Naive thymus-derived CD4-positive, alpha-beta T cell (primary cell): Measurements from ENCODE around the gene SCP2. TPM values are rescaled to one million over a fixed set of nuclear protein-coding genes. Genes with fewer than 3 reads are reported as not detected.

Experiments
- ATAC-seq: fragments of 150-1000 bp; cut with Tn5 transposase; 2 replicates; pipeline ENCODE4 v1.10.0; 2021; ENCODE audit warnings: mild to moderate bottlenecking, moderate library complexity
- CTCF ChIA-PET: fragments of 350-600 bp; sonication (Branson Sonifier 250); formaldehyde crosslinking; loops from one replicate; lab custom pipeline; 2021; ENCODE audit warnings: antibody characterized with exemption; lab: Charles Lee
- POLR2A ChIA-PET: fragments of 350-600 bp; sonication (Branson Sonifier 250); formaldehyde crosslinking; loops from one replicate; lab custom pipeline; 2021; ENCODE audit warnings: antibody characterized with exemption, inconsistent platforms; lab: Charles Lee
- DNase-seq, 9 donors: peaks; one replicate each; pipeline versions ENCODE4 v3.0.0 to v3.0.0-alpha.2; 2020 to 2022; ENCODE audit warnings: mixed read lengths in 1 of 9
- H3K27ac ChIP-seq: one replicate; pipeline ENCODE4 v1.7.0; 2013; ENCODE audit warnings: mild to moderate bottlenecking, low read depth, low read length, moderate library complexity
- H3K27me3 ChIP-seq, 2 donors: one replicate each; pipeline ENCODE4 v1.7.0; 2013; ENCODE audit warnings: low read length in 2 of 2, mild to moderate bottlenecking in 2 of 2, moderate library complexity in 2 of 2; ENCODE audit not compliant: control insufficient read depth in 2 of 2, insufficient read depth in 2 of 2
- H3K36me3 ChIP-seq, 3 experiments: 1 replicate in 2 of 3; 2 replicates in 1 of 3; pipeline ENCODE4 v1.7.0; 2013; ENCODE audit warnings: low read length in 3 of 3, mild to moderate bottlenecking in 3 of 3, moderate library complexity in 1 of 3; ENCODE audit not compliant: insufficient read depth in 3 of 3, control insufficient read depth in 2 of 3
- H3K4me1 ChIP-seq, 2 donors: one replicate each; pipeline ENCODE4 v1.7.0; 2013; ENCODE audit warnings: low read length in 2 of 2, mild to moderate bottlenecking in 2 of 2, moderate library complexity in 1 of 2; ENCODE audit not compliant: control insufficient read depth in 2 of 2, insufficient read depth in 2 of 2
- H3K4me3 ChIP-seq: 2 replicates; pipeline ENCODE4 v1.7.0; 2013; ENCODE audit warnings: mild to moderate bottlenecking, low read length
- H3K9me3 ChIP-seq, 3 experiments: 1 replicate in 2 of 3; 2 replicates in 1 of 3; pipeline ENCODE4 v1.7.0; 2013; ENCODE audit warnings: low read length in 3 of 3; ENCODE audit not compliant: control insufficient read depth in 2 of 3
- H3K27ac Mint-ChIP-seq, 9 donors: one replicate each; pipeline ENCODE4 v1.8.0; 2020 to 2022; ENCODE audit warnings: mixed read lengths in 9 of 9, mild to moderate bottlenecking in 8 of 9, moderate library complexity in 5 of 9, inconsistent platforms in 2 of 9
- H3K27me3 Mint-ChIP-seq, 5 donors: one replicate each; pipeline ENCODE4 v1.8.0; 2021 to 2022; ENCODE audit warnings: mixed read lengths in 5 of 5, mild to moderate bottlenecking in 1 of 5
- H3K36me3 Mint-ChIP-seq, 5 donors: one replicate each; pipeline ENCODE4 v1.8.0; 2020 to 2022; ENCODE audit warnings: mixed read lengths in 5 of 5, mild to moderate bottlenecking in 3 of 5, inconsistent platforms in 1 of 5
- H3K4me1 Mint-ChIP-seq, 7 donors: one replicate each; pipeline ENCODE4 v1.8.0; 2020 to 2022; ENCODE audit warnings: mixed read lengths in 7 of 7, mild to moderate bottlenecking in 3 of 7, inconsistent platforms in 1 of 7
- H3K4me3 Mint-ChIP-seq, 10 donors: one replicate each; pipeline ENCODE4 v1.8.0; 2020 to 2022; ENCODE audit warnings: mild to moderate bottlenecking in 10 of 10, mixed read lengths in 10 of 10, moderate library complexity in 6 of 10, inconsistent platforms in 2 of 10
- H3K9me3 Mint-ChIP-seq, 11 donors: one replicate each; pipeline ENCODE4 v1.8.0; 2020 to 2022; ENCODE audit warnings: mixed read lengths in 11 of 11, mild to moderate bottlenecking in 4 of 11, inconsistent platforms in 1 of 11, moderate library complexity in 1 of 11
- intact Hi-C, 2 donors: fragments of 100-400 bp; cut with micrococcal nuclease; formaldehyde crosslinking; loops; one replicate each; pipeline ENCODE4 v1.15.1; 2023
- polyA plus RNA-seq, 2 donors: library from polyadenylated mRNA; unstranded; fragments of 300-500 nt; fragmentation: Illumina TruSeq; gene quantifications; one replicate each; pipeline ENCODE4 v1.2.3, GENCODE V29; 2021
- total RNA-seq, 6 experiments: library from RNA in 5 of 6; stranded (reverse) in 5 of 6; gene quantifications; 1 replicate in 5 of 6; 2 replicates in 1 of 6; pipeline ENCODE4 v1.2.3 and lab custom pipeline; 2021 to 2026

Gene SCP2
- total and polyA plus RNA-seq, 7 experiments from 2014 or later, result 39.4 to 163 (median 69.6) TPM

- Histone ChIP-seq H3K36me3 (no peaks in the 10 kb centered on the region), H3K27ac (no peak overlapping the region), H3K9me3 (no peaks in the 10 kb centered on the region), H3K27me3 (no peaks in the 10 kb centered on the region), H3K4me3 (no peak overlapping the region), H3K4me1 (no peaks in the 10 kb centered on the region)
- Mint-ChIP-seq H3K36me3 (no peaks in the 10 kb centered on the region), H3K27ac (no peak overlapping the region), H3K9me3 (no peaks in the 10 kb centered on the region), H3K4me1 (no peaks in the 10 kb centered on the region), H3K4me3 (no peak overlapping the region), H3K27me3 (peaks cover under 1 to 7% (median 2%) of the 10 kb centered on the region in 5 donors)
- CTCF ChIA-PET, result no interaction called here
- POLR2A ChIA-PET, result no interaction called here
- DNase-seq (peak in 1 of 9 donors; percentile 5), ATAC-seq (no peak)
- intact Hi-C loops, result no loop called here
Measured at GRCh38 chr1:53070621-53071020, 143.5 kb downstream of the SCP2 start.

GRCh38 chr1:53071167-53071865 lies 144.2 kb downstream of the SCP2 start:
- DNase-seq (no peak), ATAC-seq (no peak)
- Histone ChIP-seq H3K27me3 (no peaks in the 10 kb centered on the region), H3K9me3 (no peaks in the 10 kb centered on the region), H3K4me3 (no peak overlapping the region), H3K27ac (no peak overlapping the region), H3K36me3 (no peaks in the 10 kb centered on the region), H3K4me1 (no peaks in the 10 kb centered on the region)
- Mint-ChIP-seq H3K27ac (peak overlapping the region in 1 of 9 donors; percentile 68), H3K4me3 (no peak overlapping the region), H3K36me3 (no peaks in the 10 kb centered on the region), H3K27me3 (peaks cover 0 to 3% (median 0%) of the 10 kb centered on the region in 5 donors), H3K4me1 (no peaks in the 10 kb centered on the region), H3K9me3 (no peaks in the 10 kb centered on the region)
- intact Hi-C loops, result no loop called here
- ChIA-PET CTCF (no interaction called here), POLR2A (no interaction called here)

GRCh38 chr1:53071915-53072314 lies 144.8 kb downstream of the SCP2 start:
- H3K9me3 Mint-ChIP-seq, result no peaks in the 10 kb centered on the region
- no peaks in the 10 kb centered on the region for H3K4me1 Mint-ChIP-seq
- no peaks in the 10 kb centered on the region for H3K27me3 Mint-ChIP-seq
- no peak for ATAC-seq
- H3K36me3 ChIP-seq, result no peaks in the 10 kb centered on the region
- POLR2A ChIA-PET, result no interaction called here
- H3K4me1 ChIP-seq, result no peaks in the 10 kb centered on the region
- intact Hi-C loops, result no loop called here
- H3K27ac Mint-ChIP-seq, result peak overlapping the region in 1 of 9 donors; percentile 68
- no peak overlapping the region for H3K27ac ChIP-seq
- CTCF ChIA-PET, result no interaction called here
- H3K9me3 ChIP-seq, result no peaks in the 10 kb centered on the region
- H3K36me3 Mint-ChIP-seq, result no peaks in the 10 kb centered on the region
- DNase-seq, result no peak
- no peak overlapping the region for H3K4me3 ChIP-seq
- H3K27me3 ChIP-seq, result no peaks in the 10 kb centered on the region
- H3K4me3 Mint-ChIP-seq, result no peak overlapping the region

- H3K27ac Mint-ChIP-seq, result no peak overlapping the region
- ChIA-PET CTCF (no interaction called here), POLR2A (no interaction called here)
- Histone ChIP-seq H3K9me3 (no peaks in the 10 kb centered on the region), H3K36me3 (no peaks in the 10 kb centered on the region), H3K4me1 (no peaks in the 10 kb centered on the region), H3K4me3 (no peak overlapping the region), H3K27ac (no peak overlapping the region), H3K27me3 (no peaks in the 10 kb centered on the region)
- no peaks in the 10 kb centered on the region for H3K36me3 Mint-ChIP-seq
- no peak for ATAC-seq
- no peak for DNase-seq
- no peaks in the 10 kb centered on the region for H3K9me3 Mint-ChIP-seq
- no peaks in the 10 kb centered on the region for H3K27me3 Mint-ChIP-seq
- H3K4me3 Mint-ChIP-seq, result no peak overlapping the region
- intact Hi-C loops, result no loop called here
- H3K4me1 Mint-ChIP-seq, result no peaks in the 10 kb centered on the region
Measured at GRCh38 chr1:53073287-53073686, 146.2 kb downstream of the SCP2 start.

GRCh38 chr1:53073868-53074311 lies 146.8 kb downstream of the SCP2 start:
- ChIA-PET POLR2A (no interaction called here), CTCF (no interaction called here)
- no peak overlapping the region for H3K27ac Mint-ChIP-seq
- H3K27ac ChIP-seq, result no peak overlapping the region
- no peaks in the 10 kb centered on the region for H3K9me3 Mint-ChIP-seq
- ATAC-seq (no peak), DNase-seq (no peak)
- no peaks in the 10 kb centered on the region for H3K4me1 ChIP-seq
- H3K36me3 Mint-ChIP-seq, result no peaks in the 10 kb centered on the region
- no peaks in the 10 kb centered on the region for H3K4me1 Mint-ChIP-seq
- no peaks in the 10 kb centered on the region for H3K36me3 ChIP-seq
- intact Hi-C loops, result no loop called here
- H3K27me3 Mint-ChIP-seq, result no peaks in the 10 kb centered on the region
- H3K9me3 ChIP-seq, result no peaks in the 10 kb centered on the region
- no peak overlapping the region for H3K4me3 Mint-ChIP-seq
- no peak overlapping the region for H3K4me3 ChIP-seq
- H3K27me3 ChIP-seq, result no peaks in the 10 kb centered on the region

- Histone ChIP-seq H3K27me3 (no peaks in the 10 kb centered on the region), H3K4me1 (no peaks in the 10 kb centered on the region), H3K27ac (no peak overlapping the region), H3K9me3 (no peaks in the 10 kb centered on the region), H3K4me3 (no peak overlapping the region), H3K36me3 (no peaks in the 10 kb centered on the region)
- no peak overlapping the region for H3K4me3 Mint-ChIP-seq
- ChIA-PET POLR2A (no interaction called here), CTCF (no interaction called here)
- no peaks in the 10 kb centered on the region for H3K27me3 Mint-ChIP-seq
- H3K9me3 Mint-ChIP-seq, result no peaks in the 10 kb centered on the region
- no peak for DNase-seq
- no peaks in the 10 kb centered on the region for H3K4me1 Mint-ChIP-seq
- no peak for ATAC-seq
- H3K36me3 Mint-ChIP-seq, result no peaks in the 10 kb centered on the region
- intact Hi-C loops, result no loop called here
- H3K27ac Mint-ChIP-seq, result no peak overlapping the region
Measured at GRCh38 chr1:53074313-53075154, 147.5 kb downstream of the SCP2 start.
